Stimulated activated CD4-positive, alpha-beta T cell treated with anti-CD3 and anti-CD28 coated beads, TNF-alpha, amount 100 ng/mL, for 4 hours (primary cell): ENCODE data around the gene SEMA4D.

Experiments
- DNase-seq, 3 experiments: peaks; one replicate each; pipeline ENCODE4 v3.0.0-alpha.2; 2020; ENCODE audit warnings: low read depth in 3 of 3

The SEMA4D gene

GRCh38 chr9:89445801-89446251 lies 52.1 kb downstream of the SEMA4D start:
- no peak for DNase-seq

GRCh38 chr9:89444925-89445765 lies 52.8 kb downstream of the SEMA4D start:
- no peak for DNase-seq

- DNase-seq: peak in 1 of 3 experiments; percentile 41
Observed at GRCh38 chr9:89444274-89444673, 53.6 kb downstream of the SEMA4D start.

- no peak for DNase-seq
Observed at GRCh38 chr9:89442981-89443814, 54.7 kb downstream of the SEMA4D start.

- DNase-seq: no peak
Observed at GRCh38 chr9:89442501-89442978, 55.4 kb downstream of the SEMA4D start.

GRCh38 chr9:89441986-89442385 lies 55.9 kb downstream of the SEMA4D start:
- no peak for DNase-seq

- no peak for DNase-seq
Observed at GRCh38 chr9:89441655-89441970, 56.3 kb downstream of the SEMA4D start.

GRCh38 chr9:89440951-89441654 lies 56.8 kb downstream of the SEMA4D start:
- no peak for DNase-seq

- no peak for DNase-seq
Observed at GRCh38 chr9:89440548-89440947, 57.4 kb downstream of the SEMA4D start.

GRCh38 chr9:89440046-89440445 lies 57.9 kb downstream of the SEMA4D start:
- no peak for DNase-seq

GRCh38 chr9:89439571-89439970 lies 58.3 kb downstream of the SEMA4D start:
- no peak for DNase-seq

- DNase-seq: no peak
Observed at GRCh38 chr9:89438194-89438593, 59.7 kb downstream of the SEMA4D start.

GRCh38 chr9:89437772-89438171 lies 60.1 kb downstream of the SEMA4D start:
- DNase-seq: no peak

GRCh38 chr9:89436963-89437625 lies 60.8 kb downstream of the SEMA4D start:
- peak in 2 of 3 experiments; percentile 44 to 51 for DNase-seq

- DNase-seq: no peak
Observed at GRCh38 chr9:89436326-89436725, 61.6 kb downstream of the SEMA4D start.

- DNase-seq: no peak
Observed at GRCh38 chr9:89435071-89435823, 62.7 kb downstream of the SEMA4D start.

- DNase-seq: no peak
Observed at GRCh38 chr9:89434636-89435035, 63.3 kb downstream of the SEMA4D start.

- DNase-seq: no peak
Observed at GRCh38 chr9:89433826-89434225, 64.1 kb downstream of the SEMA4D start.

- no peak for DNase-seq
Observed at GRCh38 chr9:89432986-89433530, 64.9 kb downstream of the SEMA4D start.

GRCh38 chr9:89431930-89432725 lies 65.8 kb downstream of the SEMA4D start:
- no peak for DNase-seq
